HG03565 (cell line): ENCODE data around the gene AMBRA1.

ENCODE experiments used
- ATAC-seq: cut with Tn5 transposase; IDR thresholded peaks from one replicate; pipeline ENCODE4 v1.9.1; 2021; ENCODE audit warnings: mild to moderate bottlenecking, moderate library complexity; ENCODE audit not compliant: unreplicated experiment

Gene AMBRA1

GRCh38 chr11:46480166-46480726, 113.6 kb downstream of the AMBRA1 start:
- no peak for ATAC-seq

DNA sequence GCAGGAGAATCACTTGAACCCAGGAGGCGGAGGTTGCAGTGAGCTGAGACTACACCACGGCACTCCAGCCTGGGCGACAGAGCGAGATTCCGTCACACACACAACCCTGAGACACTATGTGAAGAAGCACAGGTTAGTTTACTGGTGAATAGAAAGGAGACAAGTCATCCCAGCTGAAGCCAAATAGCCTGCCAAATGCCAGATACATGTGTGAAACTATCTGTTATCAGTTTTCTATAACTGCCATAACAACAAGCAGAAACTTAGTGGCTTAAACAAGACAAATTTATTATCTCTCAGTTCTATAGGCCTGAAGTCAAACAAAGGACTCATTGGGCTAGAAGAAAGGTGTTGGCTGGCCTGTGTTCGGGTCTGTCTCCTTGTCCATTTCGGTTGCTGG, 114.2 kb downstream of the AMBRA1 start:
- no peak for ATAC-seq

DNA sequence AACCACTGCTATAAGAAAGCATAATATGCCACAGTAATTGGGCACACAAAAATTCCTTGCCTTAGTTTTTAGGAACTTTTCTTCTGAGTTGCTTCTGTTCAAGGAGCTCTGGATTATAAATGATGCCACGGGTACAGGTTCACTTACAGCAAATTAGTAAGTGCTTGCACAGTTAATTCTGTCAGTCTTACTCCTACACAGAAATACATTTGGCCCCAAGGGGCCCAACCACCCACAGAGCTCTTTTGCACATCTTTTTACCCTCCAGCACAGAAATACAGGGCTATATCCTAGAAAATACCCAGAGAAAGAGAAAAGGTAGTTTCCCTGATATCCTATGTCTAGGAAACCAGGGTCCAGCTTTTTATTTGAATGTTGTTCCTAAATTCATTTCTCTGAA, 115.6 kb downstream of the AMBRA1 start:
- ATAC-seq, result no peak

- no peak for ATAC-seq
These were observed 116.7 kb downstream of the AMBRA1 start for GRCh38 chr11:46477136-46477535.

DNA sequence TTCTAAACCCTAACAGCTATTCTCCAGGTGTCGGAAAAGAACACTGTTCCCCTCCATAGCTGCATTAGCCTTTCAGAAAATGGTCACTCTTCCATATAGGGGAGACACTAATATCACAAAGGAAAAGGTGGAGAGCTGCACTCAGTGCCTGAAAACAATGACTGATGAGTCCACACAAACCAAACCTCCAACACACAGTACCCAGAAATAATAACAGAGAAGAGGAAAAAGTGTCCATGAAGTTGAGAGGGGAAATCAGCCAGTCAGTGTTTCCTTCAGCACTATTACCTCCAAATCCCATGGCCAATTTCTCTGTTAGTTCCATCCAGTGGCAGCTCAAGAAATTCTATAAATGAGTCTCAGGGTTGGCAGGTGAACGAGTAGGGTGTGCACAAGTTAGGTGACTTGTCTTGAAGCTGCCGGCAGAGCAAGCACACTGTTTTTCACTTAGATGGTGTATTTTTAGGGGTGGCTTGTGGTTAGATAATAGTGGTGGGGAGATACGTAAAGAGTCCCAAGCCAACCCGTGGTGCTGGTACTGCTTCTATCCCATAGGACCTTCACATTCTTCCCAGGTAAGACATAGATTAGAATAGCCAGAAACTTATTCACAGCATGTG, 117.8 kb downstream of the AMBRA1 start:
- no peak for ATAC-seq

DNA sequence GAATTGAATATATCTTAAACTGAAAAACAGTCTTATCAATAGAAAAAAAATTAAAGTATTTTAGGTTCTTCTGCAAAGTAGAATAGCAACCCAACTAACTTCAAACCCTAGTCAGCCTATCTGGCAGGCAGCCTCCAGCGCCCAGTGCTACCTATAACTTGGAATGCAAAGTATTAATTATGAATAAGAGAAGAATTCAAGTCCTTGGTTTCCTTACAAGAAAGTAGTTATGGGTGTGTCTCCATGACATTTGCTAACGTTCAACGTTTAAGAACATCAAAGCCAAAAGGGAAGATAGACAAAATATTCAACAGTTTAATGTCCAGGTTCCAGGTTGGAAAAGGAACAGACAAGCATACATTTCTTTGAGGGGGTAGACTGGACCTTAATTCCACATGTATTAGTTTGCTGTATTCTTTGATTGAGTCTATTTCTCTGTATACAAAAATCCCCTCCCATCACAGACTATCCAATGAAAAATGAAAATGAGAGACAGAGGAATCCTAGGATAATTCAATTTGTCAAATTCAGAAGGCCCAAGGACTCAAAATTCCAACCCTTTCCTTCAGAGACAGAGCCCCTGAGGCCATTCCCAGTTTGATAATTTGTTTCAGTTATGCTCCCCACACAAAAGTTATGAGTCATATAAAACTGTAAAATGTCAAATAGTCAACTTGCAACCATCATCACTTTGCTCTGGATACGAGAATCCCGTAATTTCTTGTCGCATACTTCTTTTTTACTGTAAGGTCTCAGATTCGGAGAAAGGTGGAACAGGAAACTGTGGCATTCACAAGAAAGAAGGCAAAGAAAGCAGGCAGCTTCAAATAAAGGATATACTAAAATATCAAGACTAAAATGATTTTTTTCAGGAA, 118.5 kb downstream of the AMBRA1 start:
- no peak for ATAC-seq

GRCh38 chr11:46472662-46472994, 121.2 kb downstream of the AMBRA1 start:
- no peak for ATAC-seq

DNA sequence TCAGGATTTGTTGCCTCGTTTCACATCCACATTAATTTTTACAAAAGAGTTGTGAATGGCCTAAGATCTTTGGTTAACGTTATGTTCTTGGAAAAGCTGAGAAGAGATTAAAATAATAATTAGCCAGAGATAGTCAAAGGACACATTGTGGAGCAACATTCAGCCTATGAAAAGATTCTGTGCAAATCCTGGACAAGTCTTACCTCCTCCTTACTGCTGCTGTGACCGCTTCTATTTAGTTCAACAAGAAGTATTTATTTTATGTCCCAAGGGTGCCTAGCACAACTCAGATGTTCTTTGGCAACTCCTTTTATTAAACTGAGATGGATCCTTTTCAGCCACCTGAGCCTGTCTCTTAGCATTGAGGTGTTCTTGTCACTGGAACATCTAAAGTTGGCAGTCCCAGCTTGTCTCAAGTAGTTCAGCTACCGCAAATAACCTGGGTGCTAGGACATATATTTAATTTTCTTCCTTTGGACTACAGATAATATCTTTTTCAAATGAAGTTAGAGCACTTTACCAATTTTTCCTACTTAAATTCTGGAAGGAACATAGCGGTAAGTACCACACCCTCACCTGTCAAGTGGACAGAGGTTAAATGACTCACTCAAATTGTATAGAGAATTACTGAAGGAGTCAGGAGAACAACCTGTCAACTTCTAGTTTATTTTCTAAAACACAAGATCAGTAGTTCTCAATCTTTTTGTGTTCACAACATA, 121.7 kb downstream of the AMBRA1 start:
- ATAC-seq, result no peak

DNA sequence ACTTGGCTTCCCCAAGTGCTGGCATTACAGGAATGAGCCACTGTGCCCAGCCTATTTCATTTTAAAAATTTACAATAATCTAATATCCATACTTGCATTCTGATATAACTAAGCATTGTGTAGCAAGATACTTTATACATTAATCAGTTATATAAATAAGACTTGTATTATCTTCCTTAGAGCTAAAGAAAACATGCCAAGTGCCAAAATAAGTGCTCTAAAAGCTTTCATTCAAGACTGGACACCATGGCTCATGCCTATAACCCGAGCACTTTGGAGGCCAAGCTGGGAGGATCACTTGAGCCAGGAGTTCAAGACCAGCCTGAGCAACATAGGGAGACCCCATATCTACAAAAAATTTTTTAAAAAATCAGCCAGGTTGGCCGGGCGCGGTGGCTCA, 123.9 kb downstream of the AMBRA1 start:
- no peak for ATAC-seq

DNA sequence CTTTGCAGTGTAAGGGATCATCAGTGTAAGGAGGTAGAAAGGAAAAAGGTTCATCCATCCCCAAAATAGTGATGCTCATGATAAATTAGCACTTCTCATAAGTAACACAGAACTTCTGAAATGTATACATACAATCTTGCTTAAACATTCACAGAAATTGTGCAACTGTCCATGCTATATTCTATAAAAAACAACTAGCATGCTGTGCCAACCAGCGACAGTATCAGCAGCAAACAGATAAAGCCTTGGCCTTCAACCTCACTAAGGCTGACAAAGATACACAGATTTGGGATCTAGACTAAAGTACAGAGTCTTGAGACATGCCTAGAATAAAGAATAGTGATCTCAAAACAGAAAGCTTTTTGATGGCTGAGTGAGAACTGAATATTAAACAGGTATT, 128.1 kb downstream of the AMBRA1 start:
- no peak for ATAC-seq

DNA sequence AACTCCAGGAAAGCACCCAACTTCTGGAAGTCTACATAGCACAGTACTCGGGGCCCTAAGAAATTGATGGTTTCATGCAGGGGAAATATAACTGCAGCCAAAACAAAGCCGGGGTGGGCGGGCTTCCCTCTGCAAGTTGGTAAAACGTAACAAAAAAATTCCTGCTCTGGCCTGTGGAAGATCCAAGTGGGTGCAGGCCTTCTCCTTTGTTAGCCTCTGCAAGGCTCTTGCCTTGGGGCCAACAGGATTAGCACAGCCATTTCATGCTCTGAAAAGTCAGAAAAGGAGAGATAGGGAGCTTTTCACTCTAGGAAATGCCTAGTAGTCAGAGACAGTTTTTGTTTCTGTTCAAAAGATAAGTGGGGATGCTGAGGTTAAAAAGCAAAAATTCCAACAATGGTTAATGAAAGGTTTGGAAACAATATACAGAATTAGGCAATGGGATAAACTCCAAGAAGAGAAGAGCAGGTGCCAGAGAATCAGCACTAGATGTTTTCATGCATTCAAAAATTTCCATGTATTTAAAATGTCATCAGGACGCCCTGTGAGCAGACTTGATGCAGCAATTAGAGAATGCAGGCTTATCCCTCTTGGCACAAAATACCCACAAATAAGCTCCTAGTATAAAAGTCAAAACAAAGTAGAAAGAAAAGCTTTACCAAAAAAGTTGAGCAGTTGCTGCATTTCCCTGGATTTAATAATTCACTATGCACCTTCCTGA, 130.0 kb downstream of the AMBRA1 start:
- ATAC-seq, result no peak

GRCh38 chr11:46461461-46461927, 132.3 kb downstream of the AMBRA1 start:
- no peak for ATAC-seq

GRCh38 chr11:46458491-46458890, 135.3 kb downstream of the AMBRA1 start:
- no peak for ATAC-seq

DNA sequence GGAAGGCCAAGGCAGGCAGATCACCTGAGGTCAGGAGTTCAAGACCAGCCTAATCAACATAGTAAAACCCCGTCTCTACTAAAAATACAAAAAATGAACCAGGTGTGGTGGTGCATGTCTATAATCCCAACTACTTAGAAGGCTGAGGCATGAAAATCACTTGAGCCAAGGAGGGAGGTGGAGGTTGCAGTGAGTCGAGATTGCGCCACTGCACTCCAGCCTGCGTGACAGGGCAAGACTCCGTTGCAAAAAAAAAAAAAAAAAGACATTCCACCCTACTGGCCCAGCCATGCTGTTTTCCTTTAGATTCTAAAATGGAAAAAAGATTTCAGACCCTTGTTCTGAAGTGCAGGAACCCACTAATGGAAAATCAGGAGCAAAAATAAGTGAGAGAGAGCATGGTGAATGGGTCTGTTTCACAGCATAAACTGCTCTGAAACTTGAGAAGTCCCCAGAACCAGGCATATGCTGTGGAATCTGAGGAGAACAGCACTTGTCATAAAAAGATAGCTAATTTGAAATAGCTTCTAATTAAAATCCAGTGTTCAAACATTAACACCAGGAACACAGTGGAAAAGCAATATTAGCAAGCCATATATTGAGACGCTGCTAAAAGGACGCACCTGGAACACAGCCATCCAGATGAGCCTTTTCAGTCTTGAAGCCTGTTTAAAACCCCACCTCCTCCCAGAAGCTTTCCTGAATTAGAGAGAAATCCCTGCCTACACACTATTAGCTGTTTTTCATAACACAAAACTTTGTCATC, 136.0 kb downstream of the AMBRA1 start:
- no peak for ATAC-seq

- no peak for ATAC-seq
These were observed 136.8 kb downstream of the AMBRA1 start for GRCh38 chr11:46457021-46457420.

DNA sequence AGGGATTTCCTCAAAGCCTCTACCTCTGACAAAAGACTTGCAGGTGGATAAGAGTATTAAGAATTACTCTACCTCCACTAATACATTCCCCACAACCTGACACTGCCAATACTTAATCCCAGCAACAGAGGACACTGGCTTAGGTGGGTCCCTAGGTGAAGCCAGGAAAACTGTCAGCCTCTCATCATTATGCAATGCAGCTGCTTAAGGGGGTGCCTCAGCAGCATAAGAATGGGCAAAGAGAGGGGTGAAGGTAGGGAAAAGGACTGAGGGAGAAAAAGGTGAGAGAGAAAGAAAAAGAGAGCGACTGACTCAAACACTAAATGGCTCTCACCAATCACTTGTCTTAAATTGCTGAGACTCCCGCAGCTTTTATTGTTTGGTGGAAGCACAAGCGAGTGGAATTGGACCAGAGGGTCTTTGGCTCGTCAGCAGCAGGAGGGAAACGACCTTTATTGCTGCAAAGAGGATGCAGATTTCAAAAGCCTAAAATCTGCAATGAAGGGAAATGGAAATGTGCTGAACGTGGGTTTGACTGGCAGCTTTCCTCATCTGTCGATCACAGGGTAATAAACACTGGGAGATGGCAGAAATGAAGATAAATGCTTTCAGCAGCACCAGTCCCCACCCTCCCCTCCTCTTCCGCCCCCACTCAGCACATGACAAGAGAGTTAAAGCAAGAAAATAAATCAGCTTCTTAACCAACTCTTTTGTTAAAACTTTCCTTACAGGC, 137.4 kb downstream of the AMBRA1 start:
- no peak for ATAC-seq

DNA sequence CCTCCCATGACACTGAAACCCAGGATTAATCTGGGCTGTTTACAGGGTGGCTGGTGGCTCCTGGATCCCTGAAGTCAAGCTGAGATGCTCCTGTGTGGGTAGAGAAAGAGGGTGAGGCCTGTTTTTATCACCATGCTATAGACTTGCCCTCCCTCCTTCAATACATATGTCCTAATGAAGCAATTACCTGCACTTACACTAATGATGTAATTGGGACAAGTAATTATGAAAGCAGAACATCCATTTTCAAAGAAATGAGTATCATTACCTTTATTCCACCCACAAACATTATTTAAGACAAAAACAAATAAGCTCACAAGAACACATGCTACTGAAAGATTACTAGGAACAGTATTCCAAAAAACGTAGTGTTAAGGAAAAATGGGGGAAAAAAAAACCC, 138.0 kb downstream of the AMBRA1 start:
- ATAC-seq, result no peak

DNA sequence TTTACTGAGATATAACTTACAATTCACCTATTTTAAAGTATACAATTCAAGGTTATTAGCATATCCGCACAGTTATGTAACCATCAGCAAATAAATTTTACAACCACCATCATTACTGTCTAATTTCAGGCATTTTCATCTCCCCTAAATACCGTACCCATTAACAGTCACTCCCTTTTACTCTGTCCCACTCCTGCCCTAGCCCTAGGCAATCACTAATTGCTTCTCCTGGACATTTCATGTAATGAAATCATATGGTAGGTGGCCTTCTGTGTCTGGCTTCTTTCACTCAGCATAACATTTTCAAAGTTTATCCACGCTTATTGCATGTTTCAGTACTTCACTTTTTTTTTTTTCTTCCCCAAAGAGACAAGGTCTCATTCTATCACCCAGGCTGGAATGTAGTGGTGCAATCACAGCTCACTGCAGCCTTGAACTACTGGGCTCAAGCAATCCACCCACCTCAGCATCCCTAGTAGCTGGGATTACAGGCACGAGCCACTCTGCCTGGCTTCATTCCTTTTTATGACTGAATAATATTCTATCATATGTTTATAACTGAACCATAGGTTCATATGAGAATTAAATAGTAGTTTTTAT, 140.8 kb downstream of the AMBRA1 start:
- ATAC-seq, result no peak

DNA sequence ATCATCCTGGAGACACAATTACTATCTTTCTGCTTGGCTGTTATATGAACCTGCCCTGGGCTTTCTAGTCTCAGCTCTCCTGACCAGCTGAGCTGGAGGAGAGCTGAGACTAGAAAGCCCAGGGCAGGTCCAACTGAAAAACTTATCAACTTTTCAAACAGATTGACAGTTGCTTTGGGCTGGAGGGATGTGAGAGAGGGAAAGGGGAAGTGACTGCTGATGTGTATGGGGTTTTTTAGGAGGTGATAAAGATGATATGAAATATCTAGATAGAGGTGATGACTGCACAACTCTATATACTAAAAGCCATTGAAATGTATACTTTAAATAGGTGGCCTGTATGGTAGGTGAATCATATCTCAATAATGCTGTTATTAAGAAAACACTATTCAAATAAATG, 142.1 kb downstream of the AMBRA1 start:
- no peak for ATAC-seq
